Activated CD8-positive, alpha-beta memory T cell treated with anti-CD3 and anti-CD28 coated beads, Interleukin-2, amount 50 U/mL, for 1 hour (primary cell): ENCODE measurements around the gene HLA-DPA1.
"Not testable (repeated sequence)": the region's sequence is repeated elsewhere in the genome, so short reads cannot be mapped to it uniquely, and the experiment has no call there.

Experiments used
- DNase-seq: peaks from one replicate; pipeline ENCODE4 v3.0.0-alpha.2; 2020; ENCODE audit errors: extremely low read depth

HLA-DPA1 gene

DNA sequence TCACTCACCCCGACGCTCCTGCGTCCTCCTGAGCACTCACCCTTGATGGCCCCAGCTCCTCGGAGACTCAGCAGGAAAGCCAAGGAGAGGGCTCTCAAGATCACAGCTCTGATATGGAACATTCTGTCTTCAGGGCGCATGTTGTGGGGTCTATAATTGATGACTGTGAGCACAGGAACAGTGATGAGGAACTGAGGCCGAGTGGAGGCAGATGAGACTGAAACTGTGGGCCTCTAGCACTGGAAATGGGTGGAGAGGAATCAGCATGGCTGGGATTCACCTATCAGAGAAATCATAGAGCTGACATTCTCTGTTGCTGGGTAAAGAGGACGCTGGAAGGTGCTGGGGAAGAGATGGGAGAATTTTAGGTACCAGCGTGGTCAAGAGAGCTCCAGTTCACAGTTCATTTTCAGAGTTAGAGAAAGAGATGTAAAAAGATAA lies at the start of gene HLA-DPA1:
TSS of gene HLA-DPA1 (minus strand) at position 219 of the 441 bp plus-strand sequence.
- no peak for DNase-seq

DNA sequence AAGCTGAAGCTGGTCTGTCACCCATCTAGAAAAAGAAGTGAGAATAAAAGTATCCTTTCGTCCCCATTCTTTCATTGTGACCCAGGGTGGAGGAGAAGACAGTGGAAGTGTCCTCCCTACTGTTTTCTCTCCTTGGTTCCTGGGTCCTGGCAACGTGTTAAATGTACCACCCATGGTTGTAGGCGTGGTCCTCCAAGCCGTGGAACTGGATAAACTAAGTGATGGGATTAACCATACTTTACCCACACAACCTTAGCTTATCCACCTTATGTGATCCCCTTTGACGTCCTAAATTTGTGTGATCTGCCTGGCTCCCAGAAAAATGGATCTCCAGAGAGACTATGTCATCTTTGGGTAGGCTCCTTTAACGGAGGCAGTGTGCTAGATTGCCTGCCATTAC lies 49.7 kb upstream of the HLA-DPA1 start:
- DNase-seq, result no peak

- no peak for DNase-seq
Observed at GRCh38 chr6:33120001-33120400, 46.6 kb upstream of the HLA-DPA1 start.

DNA sequence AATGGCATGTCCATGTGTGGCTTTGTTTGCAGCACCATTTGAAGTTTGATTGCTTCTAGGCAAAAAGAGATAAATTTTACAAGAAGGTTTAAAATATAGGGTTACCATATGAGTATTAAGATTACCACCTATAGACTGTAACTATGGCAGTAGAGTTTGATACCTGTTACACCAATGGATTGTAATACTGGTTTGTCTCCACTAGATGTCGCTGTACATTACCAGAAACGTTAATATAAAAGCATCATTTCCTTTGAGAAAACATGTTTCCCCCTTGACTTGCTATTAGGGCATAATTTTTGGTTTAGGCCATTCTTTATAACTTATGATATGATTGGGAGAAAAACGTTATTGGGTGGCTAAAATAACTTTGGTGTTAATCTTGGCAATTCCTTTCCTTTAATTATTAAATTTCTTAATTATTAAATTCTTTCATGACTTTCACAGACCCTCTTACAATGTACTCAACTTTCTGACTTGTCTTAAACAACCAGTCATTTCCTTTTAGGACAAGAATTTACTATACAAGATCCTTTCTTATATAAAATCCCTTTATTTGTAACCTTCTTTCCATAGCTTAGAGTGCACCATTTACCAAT lies 45.2 kb upstream of the HLA-DPA1 start:
- DNase-seq, result peak; percentile 17

DNA sequence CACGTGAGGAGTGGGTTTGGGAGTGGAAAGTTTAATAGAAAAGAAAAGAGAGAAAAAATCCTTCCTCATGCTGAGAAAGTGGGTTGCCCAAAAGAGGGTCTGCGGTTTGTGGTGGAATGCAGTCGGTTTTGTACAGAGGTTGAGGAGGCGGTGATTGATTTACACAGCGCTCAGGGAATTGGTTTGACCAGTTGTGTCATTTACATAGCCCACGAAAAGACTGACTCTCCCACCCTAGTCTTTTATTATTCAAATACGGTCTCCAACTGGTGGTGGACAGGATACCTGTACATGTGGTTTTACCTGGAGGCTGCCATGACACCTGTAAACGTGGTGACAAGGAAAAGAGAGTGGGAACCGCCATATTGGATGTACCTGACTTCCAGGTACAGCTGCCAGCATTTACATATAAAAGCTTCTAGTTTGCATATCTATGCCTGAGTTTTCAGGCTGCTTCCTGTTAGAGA lies 44.4 kb upstream of the HLA-DPA1 start:
- DNase-seq, result no peak

DNA sequence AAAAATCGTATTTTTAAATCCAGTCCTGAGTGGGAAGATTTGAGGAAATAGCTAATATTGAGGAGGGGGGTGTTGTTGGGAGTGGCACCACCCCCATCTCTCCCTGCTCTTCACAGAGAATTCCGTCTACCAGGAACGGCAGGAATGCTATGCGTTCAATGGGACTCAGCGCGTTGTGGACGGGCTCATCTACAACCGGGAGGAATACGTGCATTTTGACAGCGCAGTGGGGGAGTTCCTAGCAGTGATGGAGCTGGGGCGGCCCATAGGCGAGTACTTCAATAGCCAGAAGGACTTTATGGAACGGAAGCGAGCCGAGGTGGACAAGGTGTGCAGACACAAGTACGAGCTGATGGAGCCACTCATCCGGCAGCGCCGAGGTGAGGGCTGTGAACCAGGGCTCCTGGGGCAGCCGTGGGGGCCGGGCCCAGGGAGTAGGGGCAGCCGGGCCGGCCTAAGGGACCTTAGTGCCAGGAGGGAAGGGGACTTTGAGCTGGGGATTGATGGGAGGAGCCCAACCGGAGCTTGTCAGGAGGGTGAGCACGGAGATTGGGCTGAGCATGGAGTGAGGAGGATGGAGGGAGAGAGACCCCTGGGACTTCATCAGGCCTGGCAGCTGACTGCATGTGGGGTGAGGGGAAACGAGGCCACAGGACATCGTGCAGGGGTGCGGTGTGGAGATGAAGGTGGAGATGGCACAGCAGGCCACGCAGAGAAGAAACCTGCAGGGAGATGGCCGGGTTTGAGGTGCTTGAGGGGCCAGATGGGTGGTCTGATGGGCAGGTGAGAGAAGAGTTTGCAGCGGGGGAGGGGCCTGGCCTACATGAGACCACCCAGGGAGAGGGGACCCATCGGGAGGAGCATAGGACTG lies 43.6 kb upstream of the HLA-DPA1 start:
- no peak for DNase-seq

DNA sequence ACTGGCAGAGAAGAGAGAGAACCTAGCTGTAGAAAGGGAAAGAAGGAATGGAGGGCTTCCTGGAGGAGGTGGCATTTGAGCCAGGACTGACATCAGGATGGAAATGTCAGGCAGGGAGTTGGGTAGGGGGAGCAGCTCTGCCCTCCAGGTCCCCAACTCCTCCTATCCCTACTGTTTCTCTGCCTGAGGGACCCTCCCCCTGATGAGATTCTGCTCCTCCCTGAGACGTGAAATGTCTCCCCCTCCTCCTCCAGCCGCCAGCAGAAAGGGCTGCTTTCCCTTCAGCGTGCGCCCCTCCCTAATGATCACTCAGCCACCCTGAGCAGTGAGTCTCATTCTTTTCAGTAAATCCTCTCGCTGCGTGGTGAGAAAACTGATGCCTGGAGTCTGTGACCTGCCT lies 43.0 kb upstream of the HLA-DPA1 start:
- no peak for DNase-seq

GRCh38 chr6:33114406-33114805 lies 41.0 kb upstream of the HLA-DPA1 start:
- DNase-seq, result no peak

DNA sequence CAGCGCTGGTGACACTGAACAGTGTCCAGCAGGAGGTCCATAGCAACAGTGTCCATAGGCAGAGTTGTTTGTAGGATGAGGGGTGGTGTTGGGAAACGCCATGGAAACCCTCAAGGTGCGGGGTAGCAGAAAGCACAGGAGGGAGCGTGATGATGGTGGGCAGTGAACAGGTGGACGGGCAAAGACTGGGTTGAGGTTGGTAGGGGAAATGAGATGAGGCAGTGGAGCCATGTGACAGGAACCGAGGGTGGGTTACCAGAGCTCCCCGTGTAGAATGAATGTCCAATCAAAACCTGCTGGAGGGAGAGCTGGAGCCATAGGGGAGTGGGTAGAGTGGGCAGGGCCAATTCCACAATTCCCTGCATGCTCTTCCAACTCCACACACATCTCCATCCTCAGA lies 40.3 kb upstream of the HLA-DPA1 start:
- no peak for DNase-seq

- no peak for DNase-seq
Observed at GRCh38 chr6:33112148-33112547, 38.7 kb upstream of the HLA-DPA1 start.

GRCh38 chr6:33108307-33108706 lies 34.9 kb upstream of the HLA-DPA1 start:
- no peak for DNase-seq

DNA sequence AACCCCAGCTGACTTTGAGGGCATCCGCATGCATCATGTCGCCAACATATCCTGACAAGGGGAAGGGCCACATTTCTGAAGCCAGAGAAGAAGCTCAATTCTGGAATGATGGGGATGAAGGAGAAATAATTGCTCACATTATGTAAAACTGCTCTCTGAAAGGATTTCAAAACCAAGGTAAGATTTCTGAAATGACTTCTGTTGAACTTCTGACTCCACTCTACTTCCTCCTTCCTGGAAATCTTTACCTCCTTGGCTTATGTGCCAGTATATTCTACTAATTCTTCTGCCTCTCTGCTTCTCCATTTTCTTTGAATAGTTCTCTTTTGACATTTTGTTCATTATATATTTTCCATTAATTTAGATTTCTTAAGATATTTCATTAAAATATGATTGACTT lies 34.2 kb upstream of the HLA-DPA1 start:
- no peak for DNase-seq

DNA sequence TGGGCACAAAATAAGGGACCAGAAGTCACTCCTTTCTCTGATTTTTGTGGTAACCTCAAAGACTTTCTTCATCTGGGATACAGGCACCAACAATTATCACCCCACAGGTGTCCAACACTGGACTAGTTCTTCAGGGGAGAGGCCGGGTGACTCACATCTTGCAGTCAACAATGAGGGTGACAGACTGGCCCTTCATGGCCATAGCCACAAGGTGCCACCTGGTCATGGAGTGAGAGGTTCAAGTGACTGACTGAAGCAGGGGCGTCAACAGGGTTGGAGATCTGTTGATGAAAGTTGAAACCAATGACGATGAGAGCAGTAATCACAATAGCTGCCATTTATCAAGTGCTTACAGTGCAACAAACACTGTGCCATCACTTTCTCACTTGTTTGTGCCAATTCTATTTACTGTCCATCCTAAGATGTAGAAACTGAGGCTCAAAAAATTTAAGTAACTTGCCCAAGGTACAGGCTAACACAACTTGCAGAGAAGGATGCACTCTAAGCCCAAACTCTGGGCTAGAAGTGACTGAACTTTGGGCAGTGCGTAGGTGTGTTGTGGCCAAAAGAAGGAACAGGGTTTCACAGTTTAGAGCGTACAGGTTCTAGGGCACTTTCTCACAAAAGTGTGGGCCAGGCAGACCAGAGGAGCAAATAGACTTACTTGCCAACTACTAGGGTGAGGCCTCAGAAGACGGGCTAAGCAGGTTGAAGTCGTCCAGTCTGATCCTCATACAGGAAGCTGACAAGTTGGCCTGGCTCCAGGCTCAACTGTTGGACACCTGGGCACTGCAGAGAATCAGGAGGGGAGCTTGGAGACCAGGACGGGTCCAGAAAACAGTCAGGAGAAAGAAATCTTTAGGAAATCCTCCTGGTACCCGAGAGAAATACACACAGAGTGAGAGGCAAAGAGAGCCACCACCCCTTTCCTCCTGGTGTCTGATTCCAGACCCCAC lies 32.7 kb upstream of the HLA-DPA1 start:
- DNase-seq, result no peak

DNA sequence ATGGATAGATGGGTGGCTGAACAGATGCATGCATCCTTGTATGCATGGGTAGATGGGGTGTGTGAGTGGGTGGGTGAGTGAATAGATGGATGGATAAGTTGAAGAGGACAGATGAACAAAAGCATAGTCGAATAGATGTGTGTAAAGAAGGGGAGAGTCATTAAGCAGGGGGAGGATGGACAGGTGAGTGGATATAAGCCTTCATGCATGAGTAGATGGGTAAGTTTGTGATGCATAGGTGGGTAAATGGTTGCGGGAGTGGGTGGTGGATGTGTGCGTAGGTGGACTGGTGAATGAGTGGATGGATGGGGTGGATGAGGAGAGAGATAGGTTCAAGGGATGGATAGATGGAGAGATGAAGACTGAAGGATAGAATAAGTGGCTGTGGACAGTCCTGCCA lies 31.9 kb upstream of the HLA-DPA1 start:
- DNase-seq, result no peak

GRCh38 chr6:33104887-33105286 lies 31.4 kb upstream of the HLA-DPA1 start:
- DNase-seq, result no peak

GRCh38 chr6:33103776-33104175 lies 30.3 kb upstream of the HLA-DPA1 start:
- no peak for DNase-seq

DNA sequence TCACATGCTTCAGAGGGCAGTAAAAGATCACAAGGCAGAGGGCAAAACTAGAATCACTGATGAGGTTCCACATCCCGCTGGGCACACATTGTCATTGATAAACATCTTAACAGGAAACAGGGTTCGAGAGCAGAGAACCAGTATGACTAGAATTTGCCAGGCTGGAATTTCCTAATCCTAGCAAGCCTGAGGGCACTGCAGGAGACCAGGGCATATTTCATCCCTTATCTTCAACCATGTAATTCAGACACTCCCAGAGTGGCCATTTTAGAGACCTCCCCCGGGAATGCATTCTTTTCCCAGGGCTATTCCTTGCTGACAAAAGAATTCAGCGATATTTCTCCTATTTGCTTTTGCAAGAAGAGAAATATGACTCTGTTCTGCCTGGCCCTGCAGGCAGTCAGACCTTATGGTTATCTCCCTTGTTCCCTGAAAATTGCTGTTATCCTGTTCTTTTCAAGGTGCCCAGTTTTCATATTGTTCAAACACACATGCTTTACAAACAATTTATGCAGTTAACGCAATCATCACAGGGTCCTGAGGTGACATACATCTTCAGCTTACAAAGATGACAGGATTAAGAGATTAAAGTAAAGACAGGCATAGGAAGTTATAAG lies 27.8 kb upstream of the HLA-DPA1 start:
- not testable (repeated sequence) for DNase-seq

DNA sequence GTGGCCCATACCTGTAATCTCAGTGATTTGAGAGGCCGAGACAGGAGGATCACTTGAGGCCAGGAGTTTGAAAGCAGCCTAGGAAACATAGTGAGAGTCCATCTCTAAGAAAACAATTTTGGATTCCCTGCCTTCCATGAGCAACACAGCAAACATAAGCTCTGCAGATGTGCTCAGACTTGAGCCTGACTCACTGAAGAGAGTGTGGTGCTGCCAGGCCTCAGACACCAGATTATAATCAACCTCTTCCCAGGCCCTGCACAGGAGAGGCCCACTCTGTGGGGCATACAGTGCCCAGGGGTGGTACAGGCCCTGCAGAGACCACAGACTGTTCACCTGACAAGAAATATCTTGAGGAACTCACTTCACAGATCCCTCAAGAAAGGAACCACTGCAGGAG lies 22.2 kb upstream of the HLA-DPA1 start:
- no peak for DNase-seq

DNA sequence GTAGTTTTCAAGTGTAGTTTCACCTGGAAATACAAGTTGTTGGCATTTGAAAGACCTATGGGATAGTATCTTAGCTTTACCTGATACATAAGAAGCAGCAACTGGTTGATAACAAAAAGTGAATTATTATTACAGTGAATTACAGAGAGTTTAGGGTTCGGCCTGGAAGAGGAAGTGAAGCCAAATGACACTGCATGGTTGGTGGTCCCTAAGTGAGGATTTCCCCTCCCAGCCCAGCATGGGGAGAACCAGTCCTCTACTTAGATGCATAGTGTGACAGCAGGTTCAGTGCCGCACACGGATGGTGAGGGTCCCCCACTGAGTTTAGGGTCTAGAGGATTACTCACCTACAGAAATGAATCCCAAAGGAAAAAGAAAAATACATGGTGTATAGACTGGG lies 20.4 kb upstream of the HLA-DPA1 start:
- no peak for DNase-seq

DNA sequence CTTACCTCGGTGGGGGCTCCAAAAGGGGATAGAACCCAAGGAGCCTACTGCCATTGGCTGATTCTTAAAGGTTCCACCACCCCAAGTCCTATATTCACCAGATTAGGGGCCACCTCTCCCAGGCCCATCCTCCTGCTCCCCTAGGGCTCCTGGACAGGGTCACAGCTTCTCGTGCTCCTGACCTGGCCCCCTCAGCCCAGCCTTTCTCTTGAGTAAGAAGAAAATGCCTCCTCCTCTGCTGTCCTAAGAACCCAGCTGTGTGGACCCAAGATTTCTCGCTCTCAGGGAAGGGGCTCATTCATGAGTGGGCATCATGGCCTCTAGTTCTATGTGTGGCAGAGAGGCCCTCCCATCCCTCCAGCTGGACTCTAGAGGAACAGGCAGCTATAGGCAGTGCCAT lies 18.9 kb upstream of the HLA-DPA1 start:
- no peak for DNase-seq

DNA sequence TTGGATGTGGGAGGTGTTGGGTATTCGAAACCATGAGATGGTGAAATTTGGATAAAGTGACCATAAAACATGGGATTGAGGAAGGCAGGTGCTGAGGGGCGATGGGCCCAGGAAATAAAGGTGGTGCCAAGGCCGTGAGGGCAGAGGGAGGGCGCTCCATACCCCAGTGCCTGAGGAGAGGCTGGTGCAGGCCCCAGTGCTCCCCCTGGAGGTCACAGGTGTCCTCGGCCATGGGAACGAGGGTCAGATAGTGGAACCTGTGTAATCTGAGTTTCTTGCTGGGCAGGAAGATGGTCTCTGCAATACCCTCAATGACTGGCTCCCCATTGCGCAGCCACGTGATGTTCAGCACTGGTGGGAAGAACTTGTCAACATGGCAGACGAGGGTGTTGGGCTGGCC lies 18.5 kb upstream of the HLA-DPA1 start:
- DNase-seq, result no peak
